A673 (cell line): Measurements from ENCODE around the gene TBXAS1. TPM values are rescaled to one million over a fixed set of nuclear protein-coding genes. Genes with fewer than 3 reads are reported as not detected.

Experiments
- BruUV-seq: library from RNA; stranded (reverse); fragments of 400-500 nt; replicated peaks from 2 replicates; lab custom pipeline; 2021; lab: Mats Ljungman, UMichigan
- CTCF ChIA-PET: fragments of 300-600 bp; sonication (Branson Sonifier 250); formaldehyde crosslinking; loops from one replicate; lab custom pipeline; 2022; ENCODE audit warnings: antibody characterized with exemption; lab: Charles Lee
- POLR2A ChIA-PET: fragments of 300-600 bp; sonication (Branson Sonifier 250); formaldehyde crosslinking; loops from one replicate; lab custom pipeline; 2022; ENCODE audit warnings: antibody characterized with exemption; ENCODE audit not compliant: low non-redundant PET; lab: Charles Lee
- DNase-seq: peaks from one replicate; pipeline ENCODE4 v3.0.0-alpha.2; 2015; ENCODE audit warnings: low spot score
- H3K27ac ChIP-seq: fragments of 200-600 bp; sonication (generic); 2 replicates; pipeline ENCODE4 v1.5.1; 2016; ENCODE audit warnings: mixed run types, low read depth, mild to moderate bottlenecking, mixed read lengths, antibody characterized with exemption, low read length; ENCODE audit not compliant: poor library complexity, severe bottlenecking
- H3K27me3 ChIP-seq: fragments of 200-600 bp; sonication (generic); replicated peaks from 2 replicates; pipeline ENCODE4 v1.6.1; 2017; ENCODE audit warnings: mixed run types, low read depth, mild to moderate bottlenecking, mixed read lengths, antibody characterized with exemption, low read length; ENCODE audit not compliant: insufficient read depth, poor library complexity
- H3K36me3 ChIP-seq: fragments of 200-600 bp; sonication (generic); 2 replicates; pipeline ENCODE4 v1.6.1; 2016; ENCODE audit warnings: mixed run types, mild to moderate bottlenecking, mixed read lengths, antibody characterized with exemption, low read length; ENCODE audit not compliant: insufficient read depth, poor library complexity, severe bottlenecking
- H3K4me1 ChIP-seq: fragments of 200-600 bp; sonication (generic); 2 replicates; pipeline ENCODE4 v1.6.1; 2017; ENCODE audit warnings: mixed run types, mild to moderate bottlenecking, mixed read lengths, antibody characterized with exemption, low read length; ENCODE audit not compliant: insufficient read depth, poor library complexity, severe bottlenecking
- H3K4me3 ChIP-seq: fragments of 200-600 bp; sonication (generic); 2 replicates; pipeline ENCODE4 v1.5.1; 2016; ENCODE audit warnings: low read depth, mixed run types, mild to moderate bottlenecking, mixed read lengths, low read length; ENCODE audit not compliant: poor library complexity, severe bottlenecking
- H3K9me3 ChIP-seq: fragments of 200-600 bp; sonication (generic); 2 replicates; pipeline ENCODE4 v1.6.1; 2016; ENCODE audit warnings: mixed run types, low read depth, mild to moderate bottlenecking, mixed read lengths, antibody characterized with exemption, low read length; ENCODE audit not compliant: poor library complexity, severe bottlenecking
- EZH2 ChIP-seq: fragments of 200-600 bp; sonication (generic); IDR thresholded peaks from 2 replicates; pipeline ENCODE4 v1.6.1; 2017; ENCODE audit warnings: borderline replicate concordance, low read depth, mild to moderate bottlenecking, mixed read lengths, antibody characterized with exemption, low read length; ENCODE audit not compliant: poor library complexity, severe bottlenecking
- intact Hi-C: fragments of 100-400 bp; cut with micrococcal nuclease; formaldehyde crosslinking; loops from one replicate; pipeline ENCODE4 v1.10.0; 2022; ENCODE audit not compliant: unreplicated experiment
- total RNA-seq: library from RNA; stranded (reverse); gene quantifications from 2 replicates; pipeline ENCODE4 v1.2.3, GENCODE V29; 2021
- TF ChIP-seq, protein P1 (sequence below): fragments of 300-800, 200-600 bp; sonication (generic); conservative IDR thresholded peaks from 2 replicates; pipeline ENCODE4 v1.5.1; 2017; ENCODE audit warnings: low read depth, mild to moderate bottlenecking, antibody characterized with exemption, low read length, moderate library complexity, mixed read lengths

TBXAS1 gene
- total RNA-seq, 1 experiment from 2014 or later = 2.5 TPM

DNA sequence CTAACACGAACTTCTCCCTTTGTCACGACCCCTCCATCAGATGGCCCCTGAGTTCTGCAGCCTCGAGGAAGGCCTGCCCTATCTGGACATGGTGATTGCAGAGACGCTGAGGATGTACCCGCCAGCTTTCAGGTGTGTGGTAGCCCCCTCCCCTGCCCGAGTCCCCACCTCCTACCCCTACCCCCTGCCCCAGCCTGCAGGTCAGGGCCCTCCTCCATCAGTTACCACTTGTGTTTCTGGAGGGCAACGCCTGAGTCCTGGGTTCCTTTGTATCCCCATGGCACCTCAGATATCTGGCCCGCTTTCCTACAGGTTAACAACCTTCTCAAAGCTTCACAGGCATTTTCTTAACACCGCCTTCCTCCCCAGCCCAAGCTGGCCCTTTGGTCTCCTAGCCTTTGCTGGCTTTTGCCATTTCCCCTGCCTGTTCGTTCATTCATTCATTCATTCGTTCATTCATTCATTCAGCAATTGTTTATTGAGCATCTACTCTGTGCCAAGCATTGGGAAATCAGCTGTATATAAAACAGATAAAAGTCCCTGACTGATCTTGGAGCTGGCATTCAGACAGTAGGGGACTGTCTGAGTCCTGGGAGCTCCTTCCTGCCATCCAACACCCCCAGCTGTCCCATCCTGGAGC lies 178.1 kb downstream of the TBXAS1 start:
- no peaks in the 10 kb centered on the region for H3K36me3 ChIP-seq
- no TSS peak for BruUV-seq
- TF ChIP-seq EZH2 = no peak
- TF ChIP-seq, protein P1, sequence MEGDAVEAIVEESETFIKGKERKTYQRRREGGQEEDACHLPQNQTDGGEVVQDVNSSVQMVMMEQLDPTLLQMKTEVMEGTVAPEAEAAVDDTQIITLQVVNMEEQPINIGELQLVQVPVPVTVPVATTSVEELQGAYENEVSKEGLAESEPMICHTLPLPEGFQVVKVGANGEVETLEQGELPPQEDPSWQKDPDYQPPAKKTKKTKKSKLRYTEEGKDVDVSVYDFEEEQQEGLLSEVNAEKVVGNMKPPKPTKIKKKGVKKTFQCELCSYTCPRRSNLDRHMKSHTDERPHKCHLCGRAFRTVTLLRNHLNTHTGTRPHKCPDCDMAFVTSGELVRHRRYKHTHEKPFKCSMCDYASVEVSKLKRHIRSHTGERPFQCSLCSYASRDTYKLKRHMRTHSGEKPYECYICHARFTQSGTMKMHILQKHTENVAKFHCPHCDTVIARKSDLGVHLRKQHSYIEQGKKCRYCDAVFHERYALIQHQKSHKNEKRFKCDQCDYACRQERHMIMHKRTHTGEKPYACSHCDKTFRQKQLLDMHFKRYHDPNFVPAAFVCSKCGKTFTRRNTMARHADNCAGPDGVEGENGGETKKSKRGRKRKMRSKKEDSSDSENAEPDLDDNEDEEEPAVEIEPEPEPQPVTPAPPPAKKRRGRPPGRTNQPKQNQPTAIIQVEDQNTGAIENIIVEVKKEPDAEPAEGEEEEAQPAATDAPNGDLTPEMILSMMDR = no peak
- no peak overlapping the region for H3K27ac ChIP-seq
- peaks cover 6% of the 10 kb centered on the region for H3K4me1 ChIP-seq
- no peak overlapping the region for H3K4me3 ChIP-seq
- H3K9me3 ChIP-seq = no peaks in the 10 kb centered on the region
- no peak for DNase-seq
- intact Hi-C loops = loop anchor here (10.0 kb wide), 1 partner anchor 318 kb away; no protein-coding TSS in a partner anchor
- ChIA-PET POLR2A (no interaction called here), CTCF (no interaction called here)
- no peaks in the 10 kb centered on the region for H3K27me3 ChIP-seq

DNA sequence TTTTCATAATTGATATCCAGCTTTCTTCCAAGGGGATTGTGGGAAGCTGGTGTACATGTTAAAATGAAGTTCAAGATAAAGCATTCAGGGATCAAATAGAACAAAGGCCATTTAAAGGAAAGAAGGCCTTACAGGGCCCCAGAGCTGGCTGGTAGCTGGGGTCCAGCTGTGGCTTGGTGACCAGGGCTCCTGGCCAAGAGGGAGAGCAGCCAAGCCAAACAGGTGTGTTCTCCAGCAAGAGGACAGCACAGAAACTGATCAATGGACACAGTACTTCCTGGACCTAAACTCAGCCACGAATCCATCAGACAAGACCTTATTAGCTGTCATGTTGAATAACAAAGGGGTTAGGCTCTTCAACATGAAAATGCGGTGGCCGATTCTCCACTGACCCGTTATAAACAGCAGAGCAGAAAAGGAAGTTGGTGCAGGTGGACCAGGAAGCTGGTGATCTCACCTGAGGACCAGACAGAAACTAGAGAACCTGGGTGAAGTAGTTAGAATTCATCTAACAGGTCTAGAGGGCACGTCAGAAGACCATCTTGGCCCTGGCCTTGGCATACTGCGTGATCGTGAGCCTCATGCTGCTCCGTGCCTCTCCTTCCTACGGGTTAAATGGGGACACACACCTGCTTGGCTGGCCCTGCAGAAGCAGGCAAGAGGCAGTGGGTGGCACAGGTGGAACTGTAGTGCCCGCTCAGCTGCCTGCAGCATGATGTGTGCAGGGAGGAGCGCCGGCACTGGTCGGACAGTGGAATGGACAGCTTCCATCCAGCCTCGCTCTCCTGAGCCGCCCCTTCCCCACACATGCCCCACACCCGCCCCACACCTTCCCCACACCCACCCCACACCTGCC lies 179.9 kb downstream of the TBXAS1 start:
- ChIA-PET CTCF (no interaction called here), POLR2A (no interaction called here)
- Histone ChIP-seq H3K27me3 (no peaks in the 10 kb centered on the region), H3K9me3 (no peaks in the 10 kb centered on the region), H3K4me3 (no peak overlapping the region), H3K4me1 (peaks cover 6% of the 10 kb centered on the region), H3K27ac (no peak overlapping the region), H3K36me3 (no peaks in the 10 kb centered on the region)
- no peak for TF ChIP-seq EZH2
- TF ChIP-seq, protein P1 = no peak
- no peak for DNase-seq
- BruUV-seq = no TSS peak
- intact Hi-C loops = loop anchor here (10.0 kb wide), 1 partner anchor 316 kb away; no protein-coding TSS in a partner anchor

DNA sequence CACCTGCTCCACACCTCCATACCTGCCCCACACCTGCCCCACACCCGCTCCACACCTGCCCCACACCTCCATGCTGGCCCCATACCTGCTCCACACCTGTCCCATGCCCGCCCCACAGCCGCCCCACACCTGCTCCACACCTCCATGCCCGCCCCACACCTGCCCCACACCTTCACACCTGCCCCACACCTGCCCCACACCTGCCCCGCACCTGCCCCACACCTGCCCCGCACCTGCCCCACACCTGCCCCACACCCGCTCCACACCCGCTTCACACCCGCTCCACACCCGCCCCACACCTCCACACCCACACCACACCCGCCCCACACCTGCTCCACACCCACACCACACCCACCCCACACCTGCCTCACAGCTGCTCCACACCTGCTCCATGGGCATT lies 180.7 kb downstream of the TBXAS1 start:
- H3K4me1 ChIP-seq = peaks cover 6% of the 10 kb centered on the region
- BruUV-seq = no TSS peak
- CTCF ChIA-PET = no interaction called here
- no peaks in the 10 kb centered on the region for H3K27me3 ChIP-seq
- no peak for TF ChIP-seq EZH2
- TF ChIP-seq, protein P1 = no peak
- no peak overlapping the region for H3K4me3 ChIP-seq
- H3K27ac ChIP-seq = no peak overlapping the region
- POLR2A ChIA-PET = no interaction called here
- no peaks in the 10 kb centered on the region for H3K36me3 ChIP-seq
- DNase-seq = no peak
- intact Hi-C loops = loop anchor here (10.0 kb wide), 1 partner anchor 315 kb away; no protein-coding TSS in a partner anchor
- H3K9me3 ChIP-seq = no peaks in the 10 kb centered on the region
